GM12878 (cell line): ENCODE measurements around the gene ZNF32. TPM values are rescaled to one million over a fixed set of nuclear protein-coding genes. Genes with fewer than 3 reads are reported as not detected.

Experiments used
- ATAC-seq: fragments of 200-7000 bp; cut with Tn5 transposase; 3 replicates; pipeline ENCODE4 v1.9.1; 2020; ENCODE audit warnings: mild to moderate bottlenecking, moderate library complexity
- BruUV-seq: library from RNA; stranded (reverse); fragments of 400-500 nt; replicated peaks from 2 replicates; lab custom pipeline; 2021; lab: Mats Ljungman, UMichigan
- CTCF ChIA-PET: fragments of 300-600 bp; sonication (Branson Sonifier 250); formaldehyde crosslinking; extraction: SDS; loops from one replicate; lab custom pipeline; 2021; ENCODE audit warnings: inconsistent platforms; lab: Yijun Ruan, JAX
- POLR2A ChIA-PET: fragments of 350-600 bp; formaldehyde crosslinking; extraction: SDS; loops from one replicate; lab custom pipeline; 2021; ENCODE audit warnings: inconsistent platforms; lab: Charles Lee
- RAD21 ChIA-PET: fragments of 300-600 bp; sonication (Branson Sonifier 250); formaldehyde crosslinking; loops from one replicate; lab custom pipeline; 2023; ENCODE audit warnings: antibody characterized with exemption; ENCODE audit not compliant: unreplicated experiment; lab: Charles Lee
- SMC1A ChIA-PET: fragments of 300-600 bp; sonication (Branson Sonifier 250); formaldehyde crosslinking; loops from one replicate; lab custom pipeline; 2023; ENCODE audit not compliant: unreplicated experiment, uncharacterized antibody; lab: Charles Lee
- DNase-seq: peaks from one replicate; pipeline ENCODE4 v3.0.0-alpha.2; 2011; ENCODE audit warnings: low read depth, low spot score
- FAIRE-seq: peaks from 3 replicates; lab custom pipeline; 2011; peaks lifted over from hg19 to GRCh38; lab: Jason Lieb, UNC
- H2AFZ ChIP-seq: 2 replicates; pipeline ENCODE4 v1.6.0; 2011; ENCODE audit warnings: low read depth, low read length, control low read depth; ENCODE audit not compliant: control insufficient read depth
- H3K27ac ChIP-seq: 2 replicates; pipeline ENCODE4 v1.5.1; 2011; ENCODE audit warnings: control low read depth; ENCODE audit not compliant: control insufficient read depth, insufficient read depth
- H3K27me3 ChIP-seq, 2 experiments: replicated peaks in 1 of 2; 2 replicates each; pipeline versions ENCODE4 v1.6.0 to v1.6.1; 2011; ENCODE audit warnings: low read length in 1 of 2; ENCODE audit not compliant: control insufficient read depth in 2 of 2, insufficient read depth in 2 of 2
- H3K36me3 ChIP-seq, 2 experiments: 2 replicates each; pipeline ENCODE4 v1.5.1; 2011; ENCODE audit warnings: low read length in 1 of 2; ENCODE audit not compliant: control insufficient read depth in 2 of 2, insufficient read depth in 2 of 2
- H3K4me1 ChIP-seq: 2 replicates; pipeline ENCODE4 v1.6.1; 2011; ENCODE audit warnings: mild to moderate bottlenecking, low read length, moderate library complexity, mixed read lengths; ENCODE audit not compliant: control insufficient read depth, insufficient read depth
- H3K4me2 ChIP-seq: 2 replicates; pipeline ENCODE4 v1.6.0; 2011; ENCODE audit warnings: control low read depth; ENCODE audit not compliant: control insufficient read depth, insufficient read depth
- H3K4me3 ChIP-seq: fragments of 200-600 bp; sonication (generic); 2 replicates; pipeline ENCODE4 v1.5.1; 2016
- H3K79me2 ChIP-seq: 2 replicates; pipeline ENCODE4 v1.6.0; 2011; ENCODE audit warnings: low read length; ENCODE audit not compliant: control insufficient read depth, insufficient read depth
- H3K9ac ChIP-seq: 2 replicates; pipeline ENCODE4 v1.8.0; 2011; ENCODE audit warnings: low read length, control low read depth, mixed read lengths; ENCODE audit not compliant: control insufficient read depth, insufficient read depth
- H3K9me3 ChIP-seq: replicated peaks from 3 replicates; pipeline ENCODE4 v1.5.1; 2011; ENCODE audit warnings: mild to moderate bottlenecking, low read length; ENCODE audit not compliant: control insufficient read depth, insufficient read depth
- H4K20me1 ChIP-seq: 2 replicates; pipeline ENCODE4 v1.6.0; 2011; ENCODE audit not compliant: control insufficient read depth, insufficient read depth
- ATF7 ChIP-seq: fragments of 450-650 bp; IDR thresholded peaks from 2 replicates; pipeline ENCODE4 v1.6.1; 2016; ENCODE audit warnings: low read depth, mild to moderate bottlenecking
- CBFB ChIP-seq: IDR thresholded peaks from 2 replicates; pipeline ENCODE4 v1.6.1; 2016; ENCODE audit warnings: antibody characterized with exemption, low read depth
- CHD2 ChIP-seq: IDR thresholded peaks from 2 replicates; pipeline ENCODE4 v1.6.1; 2011; ENCODE audit warnings: low read depth, low read length, improper control_type of control experiment, borderline replicate concordance
- EED ChIP-seq: sonication (generic); IDR thresholded peaks from 2 replicates; pipeline ENCODE4 v1.6.1; 2016; ENCODE audit warnings: antibody characterized with exemption, low read depth
- EGR1 ChIP-seq, 2 experiments: IDR thresholded peaks; 1 replicate in 1 of 2; 2 replicates in 1 of 2; pipeline ENCODE4 v1.6.1; 2011 to 2012; ENCODE audit warnings: low read depth in 2 of 2, low read length in 2 of 2, borderline replicate concordance in 1 of 2, mild to moderate bottlenecking in 1 of 2, moderate library complexity in 1 of 2
- EP300 ChIP-seq, 2 experiments: fragments of 150-350 bp in 1 of 2; IDR thresholded peaks; 2 replicates each; pipeline ENCODE4 v1.6.1; 2011 to 2012; ENCODE audit warnings: low read depth in 2 of 2, low read length in 2 of 2, borderline replicate concordance in 1 of 2, improper control_type of control experiment in 1 of 2, inconsistent platforms in 1 of 2; ENCODE audit not compliant: control insufficient read depth in 1 of 2
- HDGF ChIP-seq: fragments of 450-650 bp; IDR thresholded peaks from 2 replicates; pipeline ENCODE4 v1.6.1; 2016; ENCODE audit warnings: antibody characterized with exemption
- MEF2B ChIP-seq: fragments of 450-650 bp; IDR thresholded peaks from 2 replicates; pipeline ENCODE4 v1.6.1; 2018; ENCODE audit warnings: mild to moderate bottlenecking, moderate library complexity; ENCODE audit not compliant: partially characterized antibody, poor library complexity, severe bottlenecking
- MXI1 ChIP-seq: fragments of 150-350 bp; IDR thresholded peaks from 2 replicates; pipeline ENCODE4 v1.6.1; 2011; ENCODE audit warnings: low read depth, mild to moderate bottlenecking, inconsistent platforms, low read length, improper control_type of control experiment
- NBN ChIP-seq: fragments of 450-650 bp; IDR thresholded peaks from 2 replicates; pipeline ENCODE4 v1.6.1; 2016
- NR2C1 ChIP-seq: fragments of 450-650 bp; IDR thresholded peaks from 2 replicates; pipeline ENCODE4 v1.6.1; 2017; ENCODE audit warnings: antibody characterized with exemption, mild to moderate bottlenecking, moderate library complexity
- PAX5 ChIP-seq: IDR thresholded peaks from 2 replicates; pipeline ENCODE4 v1.6.1; 2011; ENCODE audit warnings: low read depth, low read length, borderline replicate concordance
- PBX3 ChIP-seq: IDR thresholded peaks from 2 replicates; pipeline ENCODE4 v1.6.1; 2011; ENCODE audit warnings: mild to moderate bottlenecking, low read depth, low read length, moderate library complexity; ENCODE audit not compliant: insufficient replicate concordance
- RBBP5 ChIP-seq: fragments of 200-600 bp; sonication (generic); conservative IDR thresholded peaks from 2 replicates; pipeline ENCODE4 v1.6.1; 2016
- RFX5 ChIP-seq: IDR thresholded peaks from 2 replicates; pipeline ENCODE4 v1.6.1; 2011; ENCODE audit warnings: low read depth, low read length, improper control_type of control experiment
- SREBF2 ChIP-seq: IDR thresholded peaks from 2 replicates; pipeline ENCODE4 v1.6.1; 2012; ENCODE audit warnings: mild to moderate bottlenecking, low read length
- TCF7 ChIP-seq: IDR thresholded peaks from 2 replicates; pipeline ENCODE4 v1.6.1; 2014; ENCODE audit warnings: antibody characterized with exemption, borderline replicate concordance
- WGBS: methylation state at CpG from one replicate; pipeline ENCODE4 v1.1.6; 2016; ENCODE audit warnings: low lambda C conversion rate; ENCODE audit not compliant: insufficient replicate concordance, insufficient coverage; ENCODE audit errors: missing lambda C conversion rate; 5-methylcytosine and 5-hydroxymethylcytosine counted together
- in situ Hi-C: fragments of 300-500 bp; cut with MboI; formaldehyde crosslinking; loops from 9 replicates; pipeline ENCODE4 v1.14.3; 2018; ENCODE audit warnings: mixed read lengths
- intact Hi-C: fragments of 100-400 bp; cut with micrococcal nuclease; formaldehyde crosslinking; loops from one replicate; pipeline ENCODE4 v1.14.2; 2022; ENCODE audit not compliant: unreplicated experiment
- polyA plus RNA-seq, 11 experiments: library from polyadenylated mRNA; depleted of rRNA in 4 of 11; unstranded in 6 of 11; stranded (reverse) in 5 of 11; fragments of >200 nt; fragmentation: Nextera tagmentation in 4 of 11; fragmentation: Illumina TruSeq in 1 of 11; extraction: Ambion mirVana in 4 of 11; extraction: Trizol in 1 of 11; gene quantifications; 1 replicate in 1 of 11; 2 replicates in 10 of 11; pipeline versions ENCODE4 v1.2.1 to v1.2.3, GENCODE V29; 2011 to 2016; ENCODE audit warnings: inconsistent platforms in 2 of 11, missing spikeins in 2 of 11, low read depth in 1 of 11
- total RNA-seq, 4 experiments: library from RNA; depleted of rRNA in 3 of 4; stranded (reverse); fragments of >200 nt in 3 of 4; fragmentation: Illumina TruSeq in 1 of 4; extraction: Trizol in 1 of 4; gene quantifications; 2 replicates each; pipeline versions ENCODE4 v1.2.1 to v1.2.3, GENCODE V29; 2013 to 2021
- TF ChIP-seq, protein P1 (sequence below): fragments of 450-650 bp; conservative IDR thresholded peaks from 2 replicates; pipeline ENCODE4 v1.6.1; 2017; ENCODE audit warnings: mild to moderate bottlenecking, moderate library complexity

Gene ZNF32
- total and polyA plus RNA-seq, 10 of the 15 experiments (the other 5 are each of a cell fraction or from before 2014, with no cell fraction given), result 1.9 to 23.0 (median 3.4) TPM

GRCh38 chr10:43682956-43683355 is 34.3 kb upstream of the ZNF32 start:
- CTCF ChIA-PET, result interaction anchor here (0.7 to 2.1 kb wide), 10 partner anchors 9 to 718 kb away, joined by 3 to 19 read pairs (median 3); no protein-coding TSS in a partner anchor

DNA sequence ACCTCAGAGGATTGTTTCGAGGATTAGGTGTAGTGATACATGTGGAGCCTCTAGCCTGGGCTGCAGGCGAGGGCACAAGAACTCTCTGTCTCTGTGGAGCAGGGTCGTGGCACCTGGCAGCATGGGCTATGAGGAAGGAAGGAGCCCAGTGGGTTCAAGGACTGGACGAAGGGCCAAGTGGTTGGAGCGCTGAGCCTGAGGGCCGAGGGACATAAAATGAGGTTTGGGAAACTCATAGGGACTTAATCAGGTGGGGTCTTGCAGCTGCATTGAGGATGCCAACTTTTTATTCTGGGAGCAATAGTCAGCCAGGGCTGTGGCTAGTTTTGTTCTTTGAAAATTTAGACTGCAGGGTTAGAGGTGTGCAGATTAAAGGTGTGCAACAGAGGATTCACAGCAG is 33.0 kb upstream of the ZNF32 start:
- no peak overlapping the region for H3K27ac ChIP-seq
- no peak overlapping the region for H2AFZ ChIP-seq
- RAD21 ChIA-PET, result interaction anchor here (1.4 to 1.7 kb wide), 2 partner anchors 9 to 11 kb away, joined by 5 to 6 read pairs; no protein-coding TSS in a partner anchor
- no peak for FAIRE-seq
- intact Hi-C loops, result no loop called here
- DNase-seq, result no peak
- no TSS peak for BruUV-seq
- in situ Hi-C loops, result no loop called here
- H3K9ac ChIP-seq, result no peak overlapping the region
- no peaks in the 10 kb centered on the region for H3K36me3 ChIP-seq
- H3K79me2 ChIP-seq, result no peaks in the 10 kb centered on the region
- H3K4me2 ChIP-seq, result no peak overlapping the region
- H3K27me3 ChIP-seq, result no peaks in the 10 kb centered on the region
- SMC1A ChIA-PET, result interaction anchor here (0.7 kb wide), 1 partner anchor 45 kb away, joined by 3 read pairs; no protein-coding TSS in a partner anchor
- POLR2A ChIA-PET, result no interaction called here
- H3K4me1 ChIP-seq, result no peaks in the 10 kb centered on the region
- WGBS, result 23% methylated on average over 6 of the region's 6 CpGs
- H3K9me3 ChIP-seq, result no peaks in the 10 kb centered on the region; the same call in 2 of the 3 replicates
- H4K20me1 ChIP-seq, result no peaks in the 10 kb centered on the region
- ATAC-seq, result no peak
- H3K4me3 ChIP-seq, result no peak overlapping the region
- CTCF ChIA-PET, result interaction anchor here (2.1 kb wide), 1 partner anchor 8 kb away, joined by 19 read pairs; no protein-coding TSS in a partner anchor
- TF ChIP-seq HDGF, result no peak
- TF ChIP-seq RFX5, result no peak
- TF ChIP-seq TCF7, result no peak
- no peak for TF ChIP-seq ATF7
- TF ChIP-seq CBFB, result no peak
- no peak for TF ChIP-seq PBX3
- TF ChIP-seq SREBF2, result no peak
- TF ChIP-seq, protein P1, sequence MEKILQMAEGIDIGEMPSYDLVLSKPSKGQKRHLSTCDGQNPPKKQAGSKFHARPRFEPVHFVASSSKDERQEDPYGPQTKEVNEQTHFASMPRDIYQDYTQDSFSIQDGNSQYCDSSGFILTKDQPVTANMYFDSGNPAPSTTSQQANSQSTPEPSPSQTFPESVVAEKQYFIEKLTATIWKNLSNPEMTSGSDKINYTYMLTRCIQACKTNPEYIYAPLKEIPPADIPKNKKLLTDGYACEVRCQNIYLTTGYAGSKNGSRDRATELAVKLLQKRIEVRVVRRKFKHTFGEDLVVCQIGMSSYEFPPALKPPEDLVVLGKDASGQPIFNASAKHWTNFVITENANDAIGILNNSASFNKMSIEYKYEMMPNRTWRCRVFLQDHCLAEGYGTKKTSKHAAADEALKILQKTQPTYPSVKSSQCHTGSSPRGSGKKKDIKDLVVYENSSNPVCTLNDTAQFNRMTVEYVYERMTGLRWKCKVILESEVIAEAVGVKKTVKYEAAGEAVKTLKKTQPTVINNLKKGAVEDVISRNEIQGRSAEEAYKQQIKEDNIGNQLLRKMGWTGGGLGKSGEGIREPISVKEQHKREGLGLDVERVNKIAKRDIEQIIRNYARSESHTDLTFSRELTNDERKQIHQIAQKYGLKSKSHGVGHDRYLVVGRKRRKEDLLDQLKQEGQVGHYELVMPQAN, result no peak
- no peak for TF ChIP-seq EGR1 (IDR thresholded peaks at IDR 0.05; ENCODE audit: borderline replicate concordance in 1 of 2, low read depth in 2 of 2, low read length in 2 of 2)
- TF ChIP-seq CHD2, result no peak
- no peak for TF ChIP-seq EED
- no peak for TF ChIP-seq MXI1
- TF ChIP-seq MEF2B, result no peak

More at GRCh38 chr10:43682956-43683355, 34.3 kb upstream of the ZNF32 start:
- ATAC-seq, result no peak
- TF ChIP-seq RBBP5 (no peak), PAX5 (no peak), EP300 (IDR thresholded peaks at IDR 0.05; ENCODE audit: borderline replicate concordance in 1 of 2, control insufficient read depth in 1 of 2, low read depth in 2 of 2, low read length in 2 of 2) (no peak), NR2C1 (no peak), NBN (no peak)
- TF ChIP-seq, all 136 proteins: peak for 0
- ChIA-PET POLR2A (no interaction called here), RAD21 (interaction anchor here (1.4 to 1.7 kb wide), 2 partner anchors 10 to 13 kb away, joined by 5 to 6 read pairs; no protein-coding TSS in a partner anchor), SMC1A (interaction anchor here (0.6 to 1.2 kb wide), 3 partner anchors 10 to 221 kb away, joined by 3 read pairs; no protein-coding TSS in a partner anchor)
- Histone ChIP-seq H3K79me2 (no peaks in the 10 kb centered on the region), H3K27ac (no peak overlapping the region), H3K4me1 (no peaks in the 10 kb centered on the region), H3K36me3 (no peaks in the 10 kb centered on the region), H3K9me3 (no peaks in the 10 kb centered on the region; the same call in 2 of the 3 replicates), H3K4me3 (no peak overlapping the region), H3K4me2 (no peak overlapping the region), H2AFZ (no peak overlapping the region), H4K20me1 (no peaks in the 10 kb centered on the region), H3K9ac (no peak overlapping the region), H3K27me3 (no peaks in the 10 kb centered on the region)
- no TSS peak for BruUV-seq
- intact Hi-C loops (no loop called here), in situ Hi-C loops (no loop called here)
- no peak for DNase-seq
- 38% methylated on average over 2 of the region's 2 CpGs for WGBS
- FAIRE-seq, result no peak
